IMR-90 (cell line): ENCODE measurements around the gene AATF. TPM values are rescaled to one million over a fixed set of nuclear protein-coding genes. Genes with fewer than 3 reads are reported as not detected.

Experiments used
- ATAC-seq: fragments of 200-7000 bp; cut with Tn5 transposase; 2 replicates; pipeline ENCODE4 v1.9.1; 2020; ENCODE audit warnings: low read depth, mild to moderate bottlenecking, moderate library complexity
- BruUV-seq: library from RNA; stranded (reverse); fragments of 400-500 nt; replicated peaks from 2 replicates; lab custom pipeline; 2021; lab: Mats Ljungman, UMichigan
- CTCF ChIA-PET: fragments of 300-600 bp; formaldehyde crosslinking; extraction: SDS; loops from one replicate; lab custom pipeline; 2021; ENCODE audit warnings: antibody characterized with exemption; lab: Yijun Ruan, JAX
- POLR2A ChIA-PET: fragments of 300-600 bp; sonication (Branson Sonifier 250); formaldehyde crosslinking; loops from one replicate; lab custom pipeline; 2022; ENCODE audit warnings: antibody characterized with exemption; ENCODE audit not compliant: unreplicated experiment; lab: Charles Lee
- DNase-seq: peaks from one replicate; pipeline ENCODE4 v3.0.0; 2013
- H2AFZ ChIP-seq: replicated peaks from 2 replicates; pipeline ENCODE3; 2013; ENCODE audit warnings: low read length, mild to moderate bottlenecking; ENCODE audit not compliant: poor library complexity
- H2AK5ac ChIP-seq: 2 replicates; pipeline ENCODE4 v1.6.1; 2013; ENCODE audit warnings: low read depth, low read length, inconsistent platforms
- H2AK9ac ChIP-seq: replicated peaks from 2 replicates; pipeline ENCODE3; 2013; ENCODE audit warnings: mild to moderate bottlenecking, low read depth, low read length, moderate library complexity; ENCODE audit not compliant: poor library complexity
- H2BK120ac ChIP-seq: 2 replicates; pipeline ENCODE4 v1.6.1; 2013; ENCODE audit warnings: low read depth, low read length, inconsistent platforms
- H2BK15ac ChIP-seq: 3 replicates; pipeline ENCODE4 v1.6.1; 2013; ENCODE audit warnings: low read depth, low read length, inconsistent platforms
- H2BK20ac ChIP-seq: 2 replicates; pipeline ENCODE4 v1.6.1; 2013; ENCODE audit warnings: low read depth, mild to moderate bottlenecking, inconsistent platforms, low read length, moderate library complexity
- H2BK5ac ChIP-seq: 2 replicates; pipeline ENCODE4 v1.6.1; 2013; ENCODE audit warnings: mild to moderate bottlenecking, low read depth, low read length, inconsistent platforms; ENCODE audit not compliant: poor library complexity, severe bottlenecking
- H3K14ac ChIP-seq: replicated peaks from 2 replicates; pipeline ENCODE4 v1.6.1; 2013; ENCODE audit warnings: low read depth, low read length, inconsistent platforms
- H3K18ac ChIP-seq: 2 replicates; pipeline ENCODE4 v1.6.1; 2013; ENCODE audit warnings: low read depth, low read length, control low read depth
- H3K23ac ChIP-seq: 2 replicates; pipeline ENCODE4 v1.6.1; 2013; ENCODE audit warnings: low read depth, low read length, inconsistent platforms
- H3K27ac ChIP-seq: 2 replicates; pipeline ENCODE4 v1.5.1; 2013; ENCODE audit warnings: mild to moderate bottlenecking, control low read depth, low read length; ENCODE audit not compliant: insufficient read depth
- H3K27me3 ChIP-seq: 2 replicates; pipeline ENCODE4 v1.6.1; 2013; ENCODE audit warnings: low read length; ENCODE audit not compliant: control insufficient read depth, insufficient read depth
- H3K36me3 ChIP-seq: 2 replicates; pipeline ENCODE4 v1.6.1; 2013; ENCODE audit warnings: low read length, mixed read lengths; ENCODE audit not compliant: control insufficient read depth, insufficient read depth
- H3K4ac ChIP-seq: 2 replicates; pipeline ENCODE4 v1.6.1; 2013; ENCODE audit warnings: low read depth, low read length, inconsistent platforms
- H3K4me1 ChIP-seq: 2 replicates; pipeline ENCODE4 v1.6.1; 2013; ENCODE audit warnings: low read length, mixed read lengths; ENCODE audit not compliant: control insufficient read depth, insufficient read depth
- H3K4me2 ChIP-seq: 2 replicates; pipeline ENCODE4 v1.6.1; 2013; ENCODE audit warnings: low read depth, mild to moderate bottlenecking, control low read depth, low read length, moderate library complexity
- H3K4me3 ChIP-seq: 2 replicates; pipeline ENCODE4 v1.5.1; 2013; ENCODE audit warnings: low read depth, mild to moderate bottlenecking, control low read depth, low read length, moderate library complexity; ENCODE audit not compliant: insufficient read depth
- H3K56ac ChIP-seq: 2 replicates; pipeline ENCODE4 v1.6.1; 2013; ENCODE audit warnings: low read length, inconsistent platforms; ENCODE audit not compliant: insufficient read depth; ENCODE audit errors: extremely low read depth
- H3K79me1 ChIP-seq, 2 experiments: 2 replicates each; pipeline ENCODE4 v1.6.1; 2013; ENCODE audit warnings: low read length in 2 of 2, inconsistent platforms in 1 of 2, low read depth in 1 of 2
- H3K9ac ChIP-seq: 2 replicates; pipeline ENCODE4 v1.6.1; 2013; ENCODE audit warnings: low read depth, low read length, control low read depth
- H3K9me1 ChIP-seq: 2 replicates; pipeline ENCODE4 v1.6.1; 2013; ENCODE audit warnings: low read length, inconsistent platforms; ENCODE audit not compliant: insufficient read depth
- H3K9me3 ChIP-seq: 2 replicates; pipeline ENCODE4 v1.6.1; 2013; ENCODE audit warnings: low read length; ENCODE audit not compliant: control insufficient read depth, insufficient read depth
- H4K20me1 ChIP-seq: 2 replicates; pipeline ENCODE4 v1.6.1; 2013; ENCODE audit warnings: low read length, inconsistent platforms; ENCODE audit not compliant: insufficient read depth
- H4K5ac ChIP-seq: 2 replicates; pipeline ENCODE4 v1.6.1; 2013; ENCODE audit warnings: mild to moderate bottlenecking, low read depth, low read length, control low read depth
- H4K8ac ChIP-seq, 2 experiments: 2 replicates each; pipeline ENCODE4 v1.6.1; 2013; ENCODE audit warnings: low read depth in 2 of 2, low read length in 2 of 2, control low read depth in 1 of 2, inconsistent platforms in 1 of 2
- H4K91ac ChIP-seq: 2 replicates; pipeline ENCODE4 v1.6.1; 2013; ENCODE audit warnings: low read depth, low read length, inconsistent platforms; ENCODE audit not compliant: insufficient read depth
- BHLHE40 ChIP-seq: fragments of 150-350 bp; IDR thresholded peaks from 2 replicates; pipeline ENCODE4 v1.6.1; 2016; ENCODE audit warnings: mild to moderate bottlenecking, low read depth, low read length
- CEBPB ChIP-seq: IDR thresholded peaks from 2 replicates; pipeline ENCODE4 v1.6.1; 2012; ENCODE audit warnings: low read depth, low read length, improper control_type of control experiment
- CHD1 ChIP-seq: IDR thresholded peaks from 2 replicates; pipeline ENCODE4 v1.6.1; 2012; ENCODE audit warnings: low read depth, low read length, improper control_type of control experiment
- CTCF ChIP-seq: conservative IDR thresholded peaks from 2 replicates; pipeline ENCODE4 v1.5.1; 2012; ENCODE audit warnings: mild to moderate bottlenecking, low read depth, low read length, improper control_type of control experiment
- ELK1 ChIP-seq: fragments of 150-350 bp; IDR thresholded peaks from 2 replicates; pipeline ENCODE4 v1.6.1; 2016; ENCODE audit warnings: low read depth, mild to moderate bottlenecking, low read length, moderate library complexity, borderline replicate concordance
- FOS ChIP-seq: fragments of 150-350 bp; IDR thresholded peaks from 2 replicates; pipeline ENCODE4 v1.6.1; 2016; ENCODE audit warnings: low read depth, low read length
- MAZ ChIP-seq: IDR thresholded peaks from 2 replicates; pipeline ENCODE4 v1.6.1; 2012; ENCODE audit warnings: low read depth, mild to moderate bottlenecking, low read length, improper control_type of control experiment, moderate library complexity, borderline replicate concordance
- MXI1 ChIP-seq: IDR thresholded peaks from 2 replicates; pipeline ENCODE4 v1.6.1; 2012; ENCODE audit warnings: low read depth, mild to moderate bottlenecking, low read length, moderate library complexity, borderline replicate concordance
- POLR2A ChIP-seq: IDR thresholded peaks from 2 replicates; pipeline ENCODE4 v1.6.1; 2012; ENCODE audit warnings: mild to moderate bottlenecking, low read depth, low read length
- RAD21 ChIP-seq: IDR thresholded peaks from 2 replicates; pipeline ENCODE4 v1.6.1; 2012; ENCODE audit warnings: low read length, improper control_type of control experiment
- RCOR1 ChIP-seq: IDR thresholded peaks from 2 replicates; pipeline ENCODE4 v1.6.1; 2012; ENCODE audit warnings: mild to moderate bottlenecking, low read length, improper control_type of control experiment; ENCODE audit not compliant: insufficient replicate concordance
- SMC3 ChIP-seq: fragments of 150-350 bp; IDR thresholded peaks from 2 replicates; pipeline ENCODE4 v1.6.1; 2016; ENCODE audit warnings: low read depth, mild to moderate bottlenecking, antibody characterized with exemption, low read length, moderate library complexity
- USF2 ChIP-seq: fragments of 150-350 bp; IDR thresholded peaks from 2 replicates; pipeline ENCODE4 v1.6.1; 2017; ENCODE audit warnings: mild to moderate bottlenecking, antibody characterized with exemption, low read length, low read depth
- WGBS, 2 experiments: methylation state at CpG; one replicate each; pipeline versions ENCODE4 v1.1.5 to v1.1.7; 2013; ENCODE audit warnings: missing lambda C conversion rate in 2 of 2; ENCODE audit not compliant: insufficient read length in 1 of 2; ENCODE audit errors: extremely low coverage in 2 of 2; 5-methylcytosine and 5-hydroxymethylcytosine counted together
- dilution Hi-C: fragments of 300-500 bp; cut with HindIII; formaldehyde crosslinking; loops from one replicate; pipeline ENCODE4 v1.14.3; 2018; ENCODE audit warnings: low sequenced_read_pairs; ENCODE audit not compliant: unreplicated experiment
- in situ Hi-C: fragments of 300-500 bp; cut with MboI; formaldehyde crosslinking; loops from 3 replicates; pipeline ENCODE4 v1.14.3; 2019; ENCODE audit warnings: low sequenced_read_pairs, inconsistent platforms, mixed read lengths
- intact Hi-C: fragments of 100-400 bp; cut with micrococcal nuclease; formaldehyde crosslinking; loops from 2 replicates; pipeline ENCODE4 v1.10.0; 2022
- polyA plus RNA-seq, 3 experiments: library from polyadenylated mRNA; depleted of rRNA; stranded (reverse); fragments of >200 nt; gene quantifications; 2 replicates each; pipeline ENCODE4 v1.2.3, GENCODE V29; 2012; ENCODE audit warnings: low replicate concordance in 1 of 3
- total RNA-seq: library from RNA; depleted of rRNA; stranded (reverse); fragments of >200 nt; gene quantifications from 2 replicates; pipeline ENCODE4 v1.2.3, GENCODE V29; 2012

Gene AATF
- total and polyA plus RNA-seq, 2 of the 4 experiments (the other 2 are of a cell fraction) = 21.0 to 34.8 TPM

- ChIA-PET POLR2A (no interaction called here), CTCF (interaction anchor here (0.6 kb wide), 1 partner anchor 94 kb away, joined by 5 read pairs; no protein-coding TSS in a partner anchor)
- dilution Hi-C loops (loop anchor here (25.0 kb wide), 1 partner anchor 414 kb away; no protein-coding TSS in a partner anchor), intact Hi-C loops (no loop called here), in situ Hi-C loops (no loop called here)
- BruUV-seq = no TSS peak
- Histone ChIP-seq H3K36me3 (peaks cover 7% of the 10 kb centered on the region; the same call in 1 of the 2 replicates), H3K27ac (no peak overlapping the region), H3K14ac (no peak overlapping the region), H3K56ac (no peak overlapping the region), H3K27me3 (no peaks in the 10 kb centered on the region), H3K9me3 (no peaks in the 10 kb centered on the region), H2BK20ac (no peak overlapping the region), H2BK120ac (no peak overlapping the region), H3K18ac (no peak overlapping the region), H4K20me1 (peaks cover 3% of the 10 kb centered on the region; the same call in 1 of the 2 replicates), H2BK15ac (no peak overlapping the region), H4K8ac (no peak overlapping the region), H3K4me1 (no peaks in the 10 kb centered on the region; the same call in 1 of the 2 replicates), H3K23ac (no peak overlapping the region), H4K91ac (no peak overlapping the region), H3K4ac (no peak overlapping the region), H3K9me1 (no peaks in the 10 kb centered on the region; the same call in 1 of the 2 replicates), H3K79me1 (no peaks in the 10 kb centered on the region; a peak in 1 of 4 replicates), H2AFZ (no peak overlapping the region), H4K5ac (no peak overlapping the region), H3K9ac (no peak overlapping the region), H2AK9ac (no peak overlapping the region), H2AK5ac (no peak overlapping the region), H3K4me2 (no peak overlapping the region), H3K4me3 (no peak overlapping the region), H2BK5ac (no peak overlapping the region)
- no peak for TF ChIP-seq POLR2A
- no peak for TF ChIP-seq USF2
- TF ChIP-seq ELK1 = no peak
- TF ChIP-seq FOS = no peak
- no peak for TF ChIP-seq SMC3
- TF ChIP-seq CHD1 = no peak
- no peak for TF ChIP-seq MXI1
- TF ChIP-seq RCOR1 = no peak
- TF ChIP-seq RAD21 = no peak
- no peak for TF ChIP-seq CTCF
- no peak for TF ChIP-seq MAZ
- TF ChIP-seq CEBPB = no peak
- TF ChIP-seq BHLHE40 = no peak
- ATAC-seq (no peak), DNase-seq (no peak)
- WGBS, 2 experiments = no CpG with 5 or more reads among the region's 5 CpGs
Observed at GRCh38 chr17:37051381-37051780, 102.6 kb downstream of the AATF start.
